ENCODE measurements around the gene ELAVL2.
"Not testable (repeated sequence)": the region's sequence is repeated elsewhere in the genome, so short reads cannot be mapped to it uniquely, and the experiment has no call there.

Gene ELAVL2

GRCh38 chr9:23769307-23769935 lies 56.6 kb downstream of the ELAVL2 start:
- no peak for DNase-seq

GRCh38 chr9:23768861-23769260 lies 57.2 kb downstream of the ELAVL2 start:
- no peak for DNase-seq

GRCh38 chr9:23766613-23767012 lies 59.4 kb downstream of the ELAVL2 start:
- no peak for DNase-seq

GRCh38 chr9:23765561-23765960 lies 60.5 kb downstream of the ELAVL2 start:
- DNase-seq = no peak

- no peak for DNase-seq
These were observed 61.8 kb downstream of the ELAVL2 start for GRCh38 chr9:23764219-23764618.

- no peak for DNase-seq
These were observed 71.5 kb downstream of the ELAVL2 start for GRCh38 chr9:23754551-23754950.

- no peak for DNase-seq
These were observed 73.2 kb downstream of the ELAVL2 start for GRCh38 chr9:23752859-23753258.

- no peak for DNase-seq
These were observed 74.4 kb downstream of the ELAVL2 start for GRCh38 chr9:23751633-23752032.

GRCh38 chr9:23750808-23751207 lies 75.2 kb downstream of the ELAVL2 start:
- no peak for DNase-seq

GRCh38 chr9:23747088-23748075 lies 78.7 kb downstream of the ELAVL2 start:
- no peak for DNase-seq

- DNase-seq = no peak
These were observed 79.7 kb downstream of the ELAVL2 start for GRCh38 chr9:23746317-23746716.

GRCh38 chr9:23743036-23743435 lies 83.0 kb downstream of the ELAVL2 start:
- no peak for DNase-seq

GRCh38 chr9:23741351-23741750 lies 84.7 kb downstream of the ELAVL2 start:
- DNase-seq = no peak

- DNase-seq = no peak
These were observed 85.5 kb downstream of the ELAVL2 start for GRCh38 chr9:23740531-23740930.

GRCh38 chr9:23739753-23740152 lies 86.3 kb downstream of the ELAVL2 start:
- DNase-seq = no peak

- DNase-seq = no peak
These were observed 89.7 kb downstream of the ELAVL2 start for GRCh38 chr9:23736293-23736692.

- DNase-seq = no peak
These were observed 92.5 kb downstream of the ELAVL2 start for GRCh38 chr9:23733495-23734078.

GRCh38 chr9:23731353-23731752 lies 94.7 kb downstream of the ELAVL2 start:
- no peak for DNase-seq

GRCh38 chr9:23730364-23730763 lies 95.7 kb downstream of the ELAVL2 start:
- DNase-seq = no peak

- no peak for DNase-seq
These were observed 97.3 kb downstream of the ELAVL2 start for GRCh38 chr9:23728736-23729135.

- DNase-seq = no peak
These were observed 100.6 kb downstream of the ELAVL2 start for GRCh38 chr9:23725279-23725946.

GRCh38 chr9:23723672-23724071 lies 102.4 kb downstream of the ELAVL2 start:
- DNase-seq = no peak

GRCh38 chr9:23723048-23723447 lies 103.0 kb downstream of the ELAVL2 start:
- not testable (repeated sequence) for DNase-seq
